Prostate gland (tissue), 2 donors: ENCODE data around the gene ASIC2.

Experiments
- POLR2A ChIP-seq: fragments of 450-650 bp; IDR thresholded peaks from one replicate; pipeline ENCODE4 v1.6.1; 2016; ENCODE audit warnings: antibody characterized with exemption, mild to moderate bottlenecking
- TF ChIP-seq, protein P1 (sequence below), 4 experiments: fragments of 200-600 bp in 2 of 4; fragments of 450-650 bp in 2 of 4; sonication (generic) in 2 of 4; IDR thresholded peaks; 1 replicate in 3 of 4; 2 replicates in 1 of 4; pipeline ENCODE4 v1.5.1; 2016 to 2019; ENCODE audit warnings: antibody characterized with exemption in 4 of 4, mild to moderate bottlenecking in 2 of 4, moderate library complexity in 2 of 4

GRCh38 chr17:33154869-33155455 lies 138.1 kb downstream of the ASIC2 start:
- TF ChIP-seq, protein P1, sequence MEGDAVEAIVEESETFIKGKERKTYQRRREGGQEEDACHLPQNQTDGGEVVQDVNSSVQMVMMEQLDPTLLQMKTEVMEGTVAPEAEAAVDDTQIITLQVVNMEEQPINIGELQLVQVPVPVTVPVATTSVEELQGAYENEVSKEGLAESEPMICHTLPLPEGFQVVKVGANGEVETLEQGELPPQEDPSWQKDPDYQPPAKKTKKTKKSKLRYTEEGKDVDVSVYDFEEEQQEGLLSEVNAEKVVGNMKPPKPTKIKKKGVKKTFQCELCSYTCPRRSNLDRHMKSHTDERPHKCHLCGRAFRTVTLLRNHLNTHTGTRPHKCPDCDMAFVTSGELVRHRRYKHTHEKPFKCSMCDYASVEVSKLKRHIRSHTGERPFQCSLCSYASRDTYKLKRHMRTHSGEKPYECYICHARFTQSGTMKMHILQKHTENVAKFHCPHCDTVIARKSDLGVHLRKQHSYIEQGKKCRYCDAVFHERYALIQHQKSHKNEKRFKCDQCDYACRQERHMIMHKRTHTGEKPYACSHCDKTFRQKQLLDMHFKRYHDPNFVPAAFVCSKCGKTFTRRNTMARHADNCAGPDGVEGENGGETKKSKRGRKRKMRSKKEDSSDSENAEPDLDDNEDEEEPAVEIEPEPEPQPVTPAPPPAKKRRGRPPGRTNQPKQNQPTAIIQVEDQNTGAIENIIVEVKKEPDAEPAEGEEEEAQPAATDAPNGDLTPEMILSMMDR (IDR thresholded peaks at IDR 0.05), result no peak
- no peak for TF ChIP-seq POLR2A
